Epithelial cell of proximal tubule (primary cell): ENCODE measurements around the gene MYBPC1. TPM values are rescaled to one million over a fixed set of nuclear protein-coding genes. Genes with fewer than 3 reads are reported as not detected.

ENCODE experiments used
- DNase-seq: peaks from one replicate; pipeline ENCODE4 v3.0.0-alpha.2; 2011; ENCODE audit warnings: low read depth
- H3K4me3 ChIP-seq: 2 replicates; pipeline ENCODE4 v1.5.1; 2011; ENCODE audit warnings: low read depth, mild to moderate bottlenecking, low read length
- CTCF ChIP-seq: conservative IDR thresholded peaks from 2 replicates; pipeline ENCODE4 v1.5.1; 2012; ENCODE audit warnings: low read depth, mild to moderate bottlenecking, low read length
- total RNA-seq: library from RNA; depleted of rRNA; stranded (reverse); fragments of >200 nt; gene quantifications from 2 replicates; pipeline ENCODE4 v1.2.3, GENCODE V29; 2015

Gene MYBPC1
- total RNA-seq, 1 donor from 2014 or later = not detected

DNA sequence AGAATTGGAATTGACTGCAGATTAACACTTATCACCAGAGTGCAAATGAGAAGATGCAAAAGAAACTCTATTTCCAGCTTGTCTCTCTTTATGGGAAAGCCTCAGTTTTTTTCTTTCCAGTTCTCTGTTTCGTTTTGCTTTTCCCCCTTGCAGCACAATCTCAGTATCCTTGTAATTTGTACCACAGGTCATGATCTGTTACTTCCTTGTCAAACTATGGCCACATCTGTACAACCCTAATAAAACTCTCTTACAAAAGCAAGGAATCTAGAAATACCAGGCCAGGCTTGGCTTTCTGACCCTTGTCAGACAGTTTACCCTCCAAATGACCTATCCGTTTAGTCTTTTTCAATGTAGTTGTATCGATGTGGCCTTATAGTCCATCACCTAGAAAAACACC is 33.9 kb downstream of the MYBPC1 start:
- H3K4me3 ChIP-seq = no peak overlapping the region
- no peak for TF ChIP-seq CTCF
- no peak for DNase-seq

- DNase-seq = no peak
- no peak overlapping the region for H3K4me3 ChIP-seq
- no peak for TF ChIP-seq CTCF
Measured at GRCh38 chr12:101634724-101635123, 40.0 kb downstream of the MYBPC1 start.

DNA sequence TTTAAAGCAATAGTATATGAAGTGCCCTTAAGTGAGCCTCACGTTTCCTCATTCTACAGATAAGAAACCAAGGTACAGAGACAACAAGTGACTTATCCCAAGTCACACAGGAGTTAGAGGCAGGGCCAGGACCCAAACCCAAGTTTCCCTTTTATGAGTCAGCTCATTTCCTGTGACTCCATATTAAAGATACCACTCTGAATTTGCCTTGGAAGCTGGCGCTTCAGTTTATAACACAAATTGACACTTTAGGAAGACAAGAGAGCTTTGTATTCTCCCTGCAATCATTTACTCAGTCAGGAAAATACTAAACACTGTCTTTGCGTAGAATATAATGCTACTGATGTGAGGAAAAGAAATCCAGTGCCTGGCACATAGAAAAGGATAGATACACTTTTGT is 43.2 kb downstream of the MYBPC1 start:
- no peak for TF ChIP-seq CTCF
- DNase-seq = no peak
- no peak overlapping the region for H3K4me3 ChIP-seq

- no peak for TF ChIP-seq CTCF
- no peak for DNase-seq
- peak overlapping the region; percentile 44 for H3K4me3 ChIP-seq
Measured at GRCh38 chr12:101642115-101643067, 47.6 kb downstream of the MYBPC1 start.

- no peak for TF ChIP-seq CTCF
- no peak overlapping the region for H3K4me3 ChIP-seq
- no peak for DNase-seq
Measured at GRCh38 chr12:101647711-101648110, 52.9 kb downstream of the MYBPC1 start.

DNA sequence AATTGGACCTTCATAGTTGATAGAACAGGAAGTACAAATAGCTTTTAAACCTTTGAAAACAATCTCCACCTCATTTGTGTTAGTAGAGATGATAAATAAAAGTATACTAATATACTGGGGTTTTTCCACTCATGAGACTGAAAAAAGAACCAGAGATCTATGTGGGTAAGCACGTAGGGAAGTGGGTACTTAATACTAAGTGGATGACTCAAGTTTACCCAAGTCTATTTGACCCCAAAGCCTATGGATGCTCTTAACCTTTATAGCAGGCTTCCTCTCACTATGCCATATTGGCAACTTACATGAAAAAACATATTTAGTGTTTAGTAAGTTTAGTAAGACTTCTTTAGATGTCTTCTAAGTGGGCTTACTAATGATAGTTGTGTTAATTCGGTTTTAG is 53.4 kb downstream of the MYBPC1 start:
- no peak overlapping the region for H3K4me3 ChIP-seq
- no peak for DNase-seq
- no peak for TF ChIP-seq CTCF
